Inflammatory macrophage (primary cell): ENCODE results near the gene AGTRAP.
A peak's percentile ranks its signal among the peaks of the same experiment; 100 is the strongest.

Experiments used
- DNase-seq, 2 donors: peaks; one replicate each; pipeline ENCODE4 v3.0.0-alpha.2; 2020 to 2022

AGTRAP gene

DNA sequence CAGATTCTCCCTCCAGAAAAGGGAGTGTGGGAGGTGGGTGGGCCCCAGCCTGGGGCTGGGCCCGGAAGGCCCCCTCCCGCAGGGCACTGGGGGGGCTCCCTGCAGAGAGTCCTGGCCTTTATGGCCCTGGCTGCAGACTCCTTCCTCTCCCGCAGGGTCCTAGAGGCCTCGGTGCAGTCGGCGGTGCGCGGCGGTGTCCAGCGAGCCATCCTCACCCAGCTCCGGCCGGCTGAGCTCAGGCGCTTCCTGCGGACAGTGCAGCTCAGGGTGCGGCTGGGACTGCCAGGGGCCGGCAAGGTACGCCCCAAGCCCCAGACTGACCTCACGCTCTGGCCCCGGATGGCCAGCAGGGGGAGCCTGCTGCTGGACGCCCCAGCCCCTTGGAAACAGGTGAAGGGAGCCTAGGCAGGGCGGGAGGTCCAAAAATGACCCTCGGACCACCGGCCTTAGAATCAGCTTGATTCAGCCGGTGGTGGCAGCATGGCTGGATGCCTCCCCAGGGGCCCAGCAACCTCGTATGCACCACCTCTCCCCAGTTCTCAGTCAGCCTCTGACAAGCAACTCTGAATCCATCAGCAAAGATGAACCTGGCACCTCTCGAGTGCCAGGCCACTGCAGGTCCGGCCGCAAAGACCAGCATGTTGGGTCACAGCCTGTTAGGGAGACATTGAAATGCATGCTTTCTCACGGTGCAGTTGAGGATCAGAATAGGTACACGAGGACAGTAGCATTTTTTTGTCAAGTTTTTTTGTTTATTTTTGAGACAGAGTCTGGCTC is 49.2 kb downstream of the AGTRAP start:
- DNase-seq: peak; percentile 30 to 56

DNA sequence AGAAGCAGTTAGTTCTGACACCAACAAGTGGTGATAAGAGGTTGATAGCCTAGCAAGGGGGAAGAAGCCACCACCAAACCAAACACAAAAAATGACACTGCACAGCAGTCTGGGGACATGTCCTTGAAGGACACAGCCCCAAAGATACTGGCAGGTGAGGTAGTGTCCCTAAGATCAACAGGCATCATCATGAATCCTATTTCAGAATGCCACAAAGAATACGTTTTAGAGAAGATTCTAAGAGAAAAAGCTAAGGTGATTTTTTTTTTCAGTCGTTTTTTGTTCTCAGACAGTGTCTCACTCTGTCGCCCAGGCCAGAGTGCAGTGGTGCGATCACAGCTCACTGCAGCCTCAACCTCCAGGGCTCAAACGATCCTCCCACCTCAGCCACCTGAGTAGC is 50.2 kb downstream of the AGTRAP start:
- DNase-seq: no peak

DNA sequence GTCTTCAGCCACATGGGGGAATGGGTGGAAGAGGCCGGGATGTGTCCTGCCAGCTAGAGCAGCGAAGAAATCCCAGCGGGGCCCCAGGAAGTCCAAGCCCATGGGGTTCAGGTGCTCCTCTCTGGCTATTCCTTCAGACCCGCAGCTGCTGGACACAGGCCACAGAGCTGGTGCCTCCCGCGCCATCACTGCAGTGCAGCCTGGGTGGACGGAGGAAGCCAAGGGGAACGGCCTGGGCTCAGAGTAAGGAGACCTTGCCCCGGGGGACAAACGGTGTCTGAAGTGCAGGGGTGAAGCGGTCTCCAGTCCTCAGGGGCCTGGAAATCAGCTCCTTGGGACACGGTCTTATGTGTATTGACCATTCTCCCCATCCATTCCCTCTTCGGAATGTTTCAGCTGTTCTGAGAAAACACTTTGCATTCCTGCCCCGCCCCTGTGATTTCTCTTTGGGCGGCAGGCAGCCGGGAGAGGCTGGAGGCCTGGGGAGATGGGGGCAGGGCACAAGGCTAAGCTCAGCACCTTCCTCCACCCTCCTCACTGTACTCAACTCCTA is 51.4 kb downstream of the AGTRAP start:
- no peak for DNase-seq

DNA sequence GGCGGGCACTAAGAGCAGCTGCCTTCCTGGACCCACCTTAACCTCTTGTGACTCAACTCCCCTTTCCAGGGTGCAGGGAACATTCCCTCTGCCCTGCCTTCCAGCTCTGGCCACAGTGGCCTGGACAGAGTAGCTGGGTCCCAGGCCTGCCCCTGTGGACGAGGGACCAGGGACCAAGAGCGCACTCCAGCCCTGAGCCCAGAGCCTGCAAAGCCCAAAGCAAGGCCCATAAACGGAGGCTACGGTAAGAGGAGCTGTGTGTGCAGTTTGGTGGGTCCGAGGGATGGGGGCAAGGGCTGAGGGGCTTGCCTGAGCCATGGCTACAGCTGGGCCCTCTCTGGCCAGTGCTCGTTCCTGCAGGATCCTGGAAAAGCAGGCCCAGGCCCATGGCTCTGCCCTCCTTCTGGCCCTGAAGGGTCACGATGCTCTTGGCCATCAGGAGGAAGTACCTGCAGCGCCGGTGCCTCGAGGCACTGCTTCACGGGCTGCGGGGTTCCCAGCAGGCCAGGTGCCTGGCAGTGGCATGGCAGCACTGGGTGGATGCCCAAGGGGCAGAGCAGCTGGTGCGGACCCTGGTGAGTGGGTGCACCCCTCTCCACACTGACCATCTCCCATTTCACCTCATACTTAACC is 52.0 kb downstream of the AGTRAP start:
- no peak for DNase-seq

DNA sequence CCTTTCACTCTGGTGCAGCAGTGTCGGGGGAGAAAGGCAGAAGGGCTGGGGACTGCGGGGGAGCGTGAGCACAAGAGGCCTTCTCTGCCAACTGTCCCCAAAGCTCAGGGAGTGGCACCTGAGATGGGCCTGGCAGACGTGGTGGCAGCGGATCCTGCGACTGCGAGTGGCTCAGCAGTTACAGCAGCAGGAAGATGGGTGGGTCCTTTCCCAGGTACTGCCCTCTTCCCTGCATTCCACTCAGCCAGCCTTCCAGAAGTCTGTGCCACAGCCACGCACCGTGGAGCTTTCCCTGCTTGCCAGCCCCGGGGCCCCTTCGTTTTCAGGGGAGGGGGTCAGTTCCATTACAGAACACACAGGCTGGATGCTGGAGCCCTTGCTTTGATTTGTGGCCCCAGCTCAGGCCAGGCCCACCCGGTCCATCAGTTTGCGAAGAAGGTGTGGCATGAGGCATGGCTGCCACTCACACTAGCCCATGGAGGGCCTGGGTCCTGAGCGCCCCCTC is 52.7 kb downstream of the AGTRAP start:
- DNase-seq: no peak

DNA sequence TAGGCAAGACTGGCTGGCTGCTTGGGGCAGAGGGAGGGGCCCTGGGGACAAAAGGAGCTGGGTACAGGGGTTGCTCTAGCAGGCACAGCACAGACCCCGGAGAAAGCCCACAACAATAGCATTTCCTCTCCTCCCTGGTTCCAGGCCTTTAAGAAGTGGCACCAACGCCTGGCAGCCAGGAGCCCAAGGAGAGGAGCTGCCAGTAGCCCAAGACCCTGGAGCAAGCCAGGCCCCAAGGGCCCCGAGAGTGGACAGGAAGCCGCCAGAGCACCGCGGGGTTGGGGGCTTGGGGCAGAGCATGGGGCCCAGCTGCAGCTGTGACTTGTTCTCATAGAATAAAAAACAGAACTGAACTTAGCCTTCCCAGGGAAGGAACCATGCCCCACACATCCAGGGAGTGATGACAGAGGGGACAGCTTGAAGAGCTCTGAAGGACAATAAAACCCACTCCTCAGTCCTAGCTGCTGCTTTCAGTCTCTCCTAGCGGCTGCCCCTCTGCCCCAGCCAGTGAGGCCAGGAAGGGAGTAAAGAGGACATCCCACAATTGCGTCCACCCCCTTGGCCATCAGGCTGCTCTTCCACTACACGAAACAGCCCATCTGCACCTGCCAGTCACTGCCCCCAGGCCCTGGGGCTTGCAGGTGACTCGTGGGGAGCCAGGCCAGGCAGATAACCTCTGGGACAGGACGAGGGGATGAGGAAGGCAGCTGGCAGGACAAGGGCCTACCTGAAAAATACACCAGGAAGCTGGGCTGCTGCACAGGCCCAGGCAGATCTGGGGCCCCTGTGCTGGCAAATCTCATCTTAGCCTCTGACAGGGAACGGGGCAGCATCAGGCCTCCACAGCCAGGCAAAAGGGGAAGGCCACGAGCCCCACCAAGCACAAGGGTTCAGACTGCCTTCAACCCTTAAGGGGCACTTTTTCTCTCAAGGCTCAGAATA is 53.5 kb downstream of the AGTRAP start:
- DNase-seq: no peak

DNA sequence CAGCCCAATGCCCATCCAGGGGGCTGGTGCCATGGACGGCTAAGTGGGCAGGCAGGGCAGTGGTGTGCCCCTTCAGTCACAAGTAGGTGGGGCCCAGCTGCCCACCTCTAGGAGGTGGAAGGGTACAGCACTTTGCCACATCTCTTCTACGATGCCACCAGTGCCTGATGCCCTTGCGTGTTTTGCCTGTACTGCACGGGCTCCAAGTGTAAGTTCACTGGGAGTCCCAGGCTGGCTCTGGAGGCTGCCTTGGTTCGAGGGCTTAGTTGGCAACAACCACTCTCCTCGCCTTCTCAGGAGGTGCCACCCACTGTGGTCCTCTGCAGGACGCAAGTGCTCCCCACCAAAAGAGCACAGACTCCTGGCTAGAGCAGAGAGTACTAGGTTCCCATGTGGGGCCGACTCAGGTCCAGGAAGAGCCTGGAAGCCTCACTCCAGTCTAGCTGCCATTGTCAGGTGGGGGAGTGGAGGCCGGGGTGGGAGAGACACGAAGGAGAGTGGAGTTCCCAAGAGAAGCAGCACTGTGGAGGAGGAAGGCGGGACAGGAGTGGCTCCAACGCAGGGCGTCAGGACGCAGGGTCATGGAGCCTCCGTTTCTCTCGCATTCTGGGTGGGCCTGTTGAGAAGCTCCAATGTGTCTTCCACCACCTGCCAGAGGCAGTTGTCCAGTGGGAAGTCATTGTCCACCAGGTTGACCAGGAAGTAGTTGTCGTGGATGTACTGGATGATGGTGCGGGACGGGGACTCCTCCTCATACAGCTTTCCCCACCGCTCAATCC is 54.4 kb downstream of the AGTRAP start:
- DNase-seq: no peak

DNA sequence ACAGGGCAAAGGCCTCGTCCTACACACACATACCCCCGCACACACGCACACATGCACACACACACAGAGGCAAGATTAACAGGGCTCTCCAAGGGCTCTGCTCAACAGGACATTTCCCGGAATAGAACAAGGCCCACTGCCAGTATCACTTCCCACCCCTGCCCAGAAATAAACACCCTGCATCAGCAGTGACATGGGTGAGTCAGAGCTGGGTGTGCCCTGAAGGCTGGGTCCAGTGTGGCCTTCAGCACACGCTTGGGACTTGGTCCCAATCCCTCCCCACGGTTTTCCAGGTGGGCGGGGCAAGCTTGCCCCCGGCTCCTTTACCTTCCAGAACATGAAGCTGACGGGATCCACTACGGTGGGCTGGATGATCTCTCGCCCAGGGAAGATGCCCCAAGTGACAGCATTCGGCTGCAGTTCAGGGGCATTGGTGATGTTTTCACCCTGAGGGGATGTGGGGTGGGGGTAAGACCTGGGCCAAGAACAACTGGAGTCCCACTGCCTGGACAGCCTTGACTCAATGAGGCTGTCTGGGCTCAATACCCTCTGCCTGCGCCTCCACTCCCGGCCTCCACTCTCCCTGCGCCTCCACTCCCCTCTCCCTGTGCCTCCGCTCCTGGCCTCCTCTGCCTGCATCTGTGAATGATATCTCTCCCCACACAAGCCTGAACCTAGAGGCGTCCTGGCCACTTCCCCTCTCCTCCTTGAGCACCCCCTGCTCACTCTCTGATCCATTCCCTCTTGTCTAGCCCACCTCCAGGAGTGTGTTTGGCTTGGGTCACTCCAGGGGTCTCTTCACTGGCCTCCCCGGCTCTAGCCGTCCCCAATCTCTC is 55.2 kb downstream of the AGTRAP start:
- DNase-seq: peak; percentile 79 to 83

DNA sequence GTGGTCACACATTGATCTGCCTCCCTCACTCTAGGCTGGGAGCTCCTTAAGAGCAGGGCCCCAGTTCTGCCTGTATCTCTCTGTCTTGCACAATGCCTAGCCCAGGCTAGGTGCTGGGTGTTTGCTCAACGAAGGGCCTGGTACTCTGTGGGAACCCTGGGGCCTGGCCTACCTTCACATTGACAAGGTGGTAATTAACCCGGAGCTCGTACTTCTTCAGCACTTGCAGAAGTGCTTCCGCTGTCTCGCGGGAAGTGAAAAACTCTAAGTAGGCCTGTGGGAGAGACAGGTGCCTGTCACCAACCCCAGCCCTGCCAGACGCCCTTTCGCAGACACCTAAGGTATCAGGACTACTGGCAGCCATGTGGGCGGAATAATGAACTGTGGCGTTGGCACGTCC is 56.2 kb downstream of the AGTRAP start:
- DNase-seq: no peak

DNA sequence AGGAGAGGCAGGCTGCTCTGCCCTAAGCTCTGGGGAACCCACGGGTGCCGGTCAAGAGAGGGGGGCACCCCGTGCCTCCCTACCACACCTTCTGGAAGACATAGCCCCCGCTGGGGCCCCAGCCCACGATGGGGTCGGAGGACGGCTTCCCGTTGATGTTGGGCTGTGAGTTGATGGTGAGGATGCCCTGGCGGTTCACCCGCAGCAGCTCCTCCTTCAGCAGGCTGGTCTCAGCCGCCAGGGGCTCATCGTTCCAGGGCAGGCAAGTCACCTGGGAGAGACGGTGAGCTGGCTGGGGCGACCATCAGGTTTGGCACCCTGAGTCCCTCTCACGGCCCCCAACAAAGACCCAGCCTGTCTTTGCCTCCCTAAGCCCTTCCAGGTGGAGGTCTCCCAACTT is 57.9 kb downstream of the AGTRAP start:
- DNase-seq: no peak

DNA sequence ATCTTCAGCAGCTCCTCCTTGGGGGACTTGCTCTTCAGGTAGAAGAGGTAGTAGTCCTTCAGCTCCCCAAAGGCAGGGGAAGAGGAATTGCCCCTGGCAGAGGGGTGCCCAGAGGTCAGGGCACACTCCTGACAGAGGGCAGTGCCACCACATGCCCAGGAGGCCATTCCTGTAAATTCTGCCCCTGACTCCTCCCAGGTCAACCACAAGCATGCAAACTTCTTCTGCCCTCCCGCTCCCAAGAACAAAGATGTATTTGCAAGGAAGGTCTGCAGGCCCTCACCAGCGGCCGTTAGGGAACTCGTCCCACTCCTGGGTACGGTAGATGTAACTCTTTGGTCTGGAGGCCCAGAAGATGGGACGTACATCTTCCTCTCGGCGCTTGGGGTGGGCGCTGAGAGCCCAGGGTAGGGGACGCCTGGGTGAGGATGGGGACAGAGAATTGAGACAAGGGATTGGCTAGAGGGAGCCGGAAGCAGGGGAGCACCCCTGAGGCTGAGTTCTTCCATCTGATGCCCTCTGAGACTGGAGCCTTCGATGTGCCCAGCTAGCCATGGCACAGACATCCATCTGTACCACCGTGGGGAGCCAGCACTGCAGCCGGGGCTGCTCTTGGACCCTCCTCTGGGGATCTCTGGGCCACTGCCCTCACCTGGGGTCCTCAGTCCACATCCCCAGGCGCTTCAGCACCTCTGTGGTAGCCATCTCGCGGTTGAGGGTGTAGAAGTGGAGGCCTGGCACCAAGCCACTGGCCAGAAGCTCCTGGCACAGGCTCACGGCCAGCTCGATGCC is 58.7 kb downstream of the AGTRAP start:
- no peak for DNase-seq

DNA sequence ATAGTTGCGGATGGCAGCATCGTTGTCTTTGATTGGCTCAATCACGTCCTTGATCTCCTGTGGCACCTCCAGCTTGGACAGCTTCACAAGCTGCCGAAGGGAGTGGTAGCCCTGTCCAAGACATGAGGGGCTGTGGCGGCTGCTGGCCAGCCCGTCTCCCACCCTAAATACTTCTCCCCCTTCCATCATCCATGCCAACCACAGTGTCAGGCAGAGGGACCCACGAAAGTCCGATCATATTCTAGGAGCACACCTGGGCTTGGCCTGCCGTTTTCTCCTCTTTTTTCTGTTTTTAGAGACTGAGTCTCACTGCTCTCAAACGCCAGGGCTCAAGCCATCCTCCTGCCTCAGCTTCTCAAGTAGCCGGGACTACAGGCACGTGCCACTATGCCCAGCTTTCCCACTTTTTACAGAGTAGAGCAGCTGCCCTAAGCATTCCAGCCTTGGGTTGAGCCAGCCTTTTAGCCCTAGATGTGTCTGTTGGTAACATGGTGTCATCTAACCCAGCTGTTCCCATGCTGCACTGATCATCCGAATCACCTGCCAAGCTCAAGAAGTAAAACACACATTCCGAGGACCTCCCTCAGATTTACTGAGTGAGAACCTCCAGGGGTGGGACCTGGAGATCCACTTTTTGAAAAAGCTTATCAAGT is 59.4 kb downstream of the AGTRAP start:
- DNase-seq: no peak

DNA sequence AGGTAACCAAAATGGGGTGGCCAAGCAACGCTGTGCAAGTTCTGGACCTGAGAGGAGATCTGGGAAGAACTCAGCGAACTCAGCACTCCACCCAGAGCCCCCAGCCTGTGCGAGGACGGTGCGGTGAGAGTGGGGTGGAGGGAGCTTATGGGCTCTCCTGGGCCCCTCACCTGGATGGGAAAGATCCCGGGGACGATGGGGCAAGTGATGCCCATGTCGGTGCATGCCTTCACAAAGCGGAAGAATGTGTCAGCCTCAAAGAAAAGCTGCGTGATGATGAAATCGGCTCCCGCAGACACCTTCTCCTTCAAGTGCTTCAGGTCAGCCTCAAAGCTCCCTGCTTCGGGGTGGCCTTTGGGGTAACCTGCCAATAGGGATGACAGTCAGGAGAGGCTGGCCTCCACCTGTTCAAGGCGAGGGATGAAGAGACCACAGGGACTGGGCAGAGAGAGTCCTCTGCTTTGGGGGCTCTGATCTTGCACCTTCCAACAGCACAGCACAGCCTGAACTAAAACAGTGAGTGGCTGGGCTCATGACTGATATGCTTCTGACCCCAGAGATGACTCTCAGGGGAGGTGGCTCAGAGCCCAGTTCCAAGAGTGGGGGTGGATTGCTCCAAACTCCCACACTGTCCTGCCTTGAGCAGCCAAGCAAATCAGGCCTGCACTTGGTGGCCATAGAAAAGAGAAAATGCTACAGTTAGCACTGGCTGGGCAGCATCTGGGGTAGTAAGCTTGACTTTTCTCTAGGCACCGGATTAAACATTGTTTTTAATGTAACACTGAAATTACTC is 60.3 kb downstream of the AGTRAP start:
- peak; percentile 38 to 72 for DNase-seq

DNA sequence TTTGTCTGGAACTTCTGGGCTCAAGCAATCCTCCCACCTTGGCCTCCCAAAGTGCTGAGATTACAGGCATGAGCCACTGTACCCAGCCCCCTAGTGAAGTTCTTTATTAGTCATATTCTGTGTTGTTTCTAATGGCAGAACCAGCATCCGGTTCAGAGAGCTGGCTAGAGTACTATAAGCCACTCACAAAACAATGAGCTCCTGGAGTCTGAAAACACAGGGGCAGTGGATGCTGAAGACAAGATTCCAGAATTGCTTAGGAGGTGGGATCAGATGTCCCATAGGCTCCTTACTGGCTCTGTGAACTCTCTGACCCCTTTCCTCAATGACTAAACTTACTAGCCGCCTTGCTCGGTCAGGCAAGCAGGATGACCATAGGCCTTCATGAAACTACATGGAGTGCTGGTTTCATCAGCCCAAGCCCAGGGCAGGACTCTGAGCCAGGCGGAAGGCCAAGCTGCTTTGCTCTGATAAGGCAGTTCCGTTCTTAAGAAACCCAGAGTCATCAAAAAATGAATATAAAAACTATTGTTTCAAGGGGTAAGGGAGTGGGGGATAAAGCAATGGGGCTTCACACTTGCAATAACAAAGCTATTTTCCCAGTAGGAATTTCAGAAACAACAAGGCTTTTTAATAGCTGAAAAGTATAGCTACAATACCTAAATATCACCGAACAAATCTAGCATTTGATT is 61.7 kb downstream of the AGTRAP start:
- no peak for DNase-seq

DNA sequence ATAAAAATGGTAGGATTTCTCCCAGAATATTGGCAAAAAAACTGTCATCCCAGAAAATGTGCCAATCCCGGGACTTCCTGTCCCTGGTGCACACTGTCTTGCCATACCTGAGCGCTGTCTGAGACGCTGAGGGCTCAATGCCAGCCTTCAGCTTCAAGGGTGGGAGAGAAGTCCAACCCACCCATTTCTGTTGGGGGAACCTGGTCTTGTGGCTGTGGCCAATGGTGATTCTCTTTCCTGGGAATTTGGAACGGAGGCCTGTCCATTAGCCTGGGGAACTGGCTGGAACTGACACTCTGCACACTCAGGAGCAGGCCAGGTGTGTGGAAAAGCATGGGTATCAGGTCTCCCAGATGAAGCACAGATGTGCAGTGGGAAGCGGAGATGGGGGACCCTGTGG is 63.2 kb downstream of the AGTRAP start:
- no peak for DNase-seq

DNA sequence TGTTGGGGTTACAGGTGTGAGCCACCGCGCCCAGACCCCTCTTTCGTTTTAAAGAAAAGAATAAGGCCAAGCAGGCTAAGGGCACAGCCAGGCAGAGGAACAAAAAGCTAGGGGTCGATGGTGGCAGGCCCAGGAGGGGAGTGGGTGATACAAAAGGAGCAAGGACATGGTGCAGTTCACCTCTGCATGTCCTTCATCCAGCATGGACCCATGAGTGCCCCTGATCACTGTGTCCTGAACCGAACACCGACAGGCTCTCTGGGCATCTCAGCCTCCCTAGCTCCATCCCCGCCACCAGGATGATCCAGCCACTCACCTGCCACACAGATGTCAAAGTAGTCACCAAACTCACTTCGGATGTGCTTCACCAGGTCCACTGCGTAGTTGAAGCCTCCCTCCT is 64.0 kb downstream of the AGTRAP start:
- no peak for DNase-seq

DNA sequence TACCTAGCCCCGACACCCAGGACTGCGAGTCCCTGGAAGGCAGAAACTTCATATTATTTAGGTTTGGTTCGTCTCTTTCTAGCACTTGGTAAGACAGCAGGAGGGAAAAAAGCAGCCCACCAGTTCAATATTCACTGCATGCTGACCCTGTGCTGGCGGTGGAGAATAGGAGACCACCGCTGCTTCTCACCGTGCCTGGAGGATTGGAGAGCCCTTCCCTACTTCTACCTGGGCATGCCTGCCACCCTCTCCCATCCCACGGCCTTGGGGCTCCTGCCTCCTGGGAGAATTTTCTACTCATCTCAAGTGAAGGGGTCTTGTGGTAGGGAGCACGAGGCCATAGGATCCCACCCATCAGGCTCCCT is 64.4 kb downstream of the AGTRAP start:
- DNase-seq: no peak
